ENCODE results near the gene ABLIM1.
A peak's percentile ranks its signal among the peaks of the same experiment; 100 is the strongest.

Gene ABLIM1

GRCh38 chr10:114386452-114386851 is 271.6 kb downstream of the ABLIM1 start:
- no peak for DNase-seq (ENCODE audit: low spot score)

GRCh38 chr10:114385557-114385956 is 272.5 kb downstream of the ABLIM1 start:
- DNase-seq (ENCODE audit: low spot score) = no peak

GRCh38 chr10:114384601-114385000 is 273.5 kb downstream of the ABLIM1 start:
- DNase-seq (ENCODE audit: low spot score) = no peak

GRCh38 chr10:114384181-114384580 is 273.9 kb downstream of the ABLIM1 start:
- DNase-seq (ENCODE audit: low spot score) = peak; percentile 87
